DMS 273 treated with DMSO at 0.1 percent for 48 hours (cell line): ENCODE data around the gene ZBED4.
"Not testable (repeated sequence)": the region's sequence is repeated elsewhere in the genome, so short reads cannot be mapped to it uniquely, and the experiment has no call there.

ENCODE experiments used
- DNase-seq: peaks from one replicate; lab custom pipeline; 2025; lab: John Stamatoyannopoulos, UW

The ZBED4 gene, protein sequence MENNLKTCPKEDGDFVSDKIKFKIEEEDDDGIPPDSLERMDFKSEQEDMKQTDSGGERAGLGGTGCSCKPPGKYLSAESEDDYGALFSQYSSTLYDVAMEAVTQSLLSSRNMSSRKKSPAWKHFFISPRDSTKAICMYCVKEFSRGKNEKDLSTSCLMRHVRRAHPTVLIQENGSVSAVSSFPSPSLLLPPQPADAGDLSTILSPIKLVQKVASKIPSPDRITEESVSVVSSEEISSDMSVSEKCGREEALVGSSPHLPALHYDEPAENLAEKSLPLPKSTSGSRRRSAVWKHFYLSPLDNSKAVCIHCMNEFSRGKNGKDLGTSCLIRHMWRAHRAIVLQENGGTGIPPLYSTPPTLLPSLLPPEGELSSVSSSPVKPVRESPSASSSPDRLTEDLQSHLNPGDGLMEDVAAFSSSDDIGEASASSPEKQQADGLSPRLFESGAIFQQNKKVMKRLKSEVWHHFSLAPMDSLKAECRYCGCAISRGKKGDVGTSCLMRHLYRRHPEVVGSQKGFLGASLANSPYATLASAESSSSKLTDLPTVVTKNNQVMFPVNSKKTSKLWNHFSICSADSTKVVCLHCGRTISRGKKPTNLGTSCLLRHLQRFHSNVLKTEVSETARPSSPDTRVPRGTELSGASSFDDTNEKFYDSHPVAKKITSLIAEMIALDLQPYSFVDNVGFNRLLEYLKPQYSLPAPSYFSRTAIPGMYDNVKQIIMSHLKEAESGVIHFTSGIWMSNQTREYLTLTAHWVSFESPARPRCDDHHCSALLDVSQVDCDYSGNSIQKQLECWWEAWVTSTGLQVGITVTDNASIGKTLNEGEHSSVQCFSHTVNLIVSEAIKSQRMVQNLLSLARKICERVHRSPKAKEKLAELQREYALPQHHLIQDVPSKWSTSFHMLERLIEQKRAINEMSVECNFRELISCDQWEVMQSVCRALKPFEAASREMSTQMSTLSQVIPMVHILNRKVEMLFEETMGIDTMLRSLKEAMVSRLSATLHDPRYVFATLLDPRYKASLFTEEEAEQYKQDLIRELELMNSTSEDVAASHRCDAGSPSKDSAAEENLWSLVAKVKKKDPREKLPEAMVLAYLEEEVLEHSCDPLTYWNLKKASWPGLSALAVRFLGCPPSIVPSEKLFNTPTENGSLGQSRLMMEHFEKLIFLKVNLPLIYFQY

DNA sequence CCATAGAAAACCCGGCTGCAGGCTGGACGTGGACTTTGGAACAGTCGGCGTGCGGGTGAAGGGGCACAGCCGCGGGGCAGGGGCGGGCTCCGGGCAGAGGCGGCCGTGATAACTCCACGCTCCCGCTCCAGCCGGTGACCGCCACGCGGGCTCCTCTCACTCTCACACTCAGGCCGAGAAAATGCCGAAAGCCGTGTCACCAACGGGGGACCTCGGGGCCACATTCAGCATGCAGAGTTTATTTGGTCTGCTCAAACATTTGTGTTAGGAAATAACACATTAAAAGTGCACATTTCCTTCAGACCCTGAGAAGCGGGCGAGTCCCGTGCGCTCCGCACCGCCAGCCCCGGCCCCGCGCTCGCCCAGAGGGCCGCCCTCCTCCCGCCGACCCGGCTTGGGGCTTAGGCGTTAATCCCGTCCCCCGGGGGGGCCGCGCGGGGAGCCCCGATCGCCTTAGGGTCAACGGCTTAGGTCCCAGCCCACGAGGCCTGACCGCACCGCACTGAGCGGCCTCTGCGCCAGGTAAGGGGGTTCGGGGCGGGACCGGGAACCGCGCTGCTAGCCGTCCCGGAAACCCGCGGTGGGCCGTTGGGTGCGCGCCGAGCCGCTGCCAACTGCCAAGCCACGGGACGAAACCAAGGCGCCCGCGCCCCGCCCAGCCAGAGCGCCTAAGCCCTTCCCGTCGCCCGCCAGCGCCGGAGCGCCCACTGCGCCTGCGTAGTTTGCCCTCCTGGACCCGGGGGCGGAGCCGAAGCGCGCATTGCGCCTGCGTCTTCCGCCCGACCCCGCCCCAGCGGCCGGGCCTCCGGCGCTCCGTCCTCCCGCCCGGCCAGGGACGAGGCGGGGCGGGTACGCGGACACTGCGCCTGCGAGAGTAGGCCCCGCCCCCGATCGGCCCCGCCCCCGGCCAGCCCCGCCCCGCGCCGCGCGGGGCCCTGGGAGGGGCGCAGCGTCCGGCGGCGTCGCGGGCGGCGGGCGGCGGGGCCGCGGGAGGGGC is at the start of gene ZBED4:
Gene ZBED4 (plus strand): TSS at position 947 of the 997 bp plus-strand sequence. CDS start 29,819 bp downstream, outside the sequence.
- peak; percentile 63 for DNase-seq

DNA sequence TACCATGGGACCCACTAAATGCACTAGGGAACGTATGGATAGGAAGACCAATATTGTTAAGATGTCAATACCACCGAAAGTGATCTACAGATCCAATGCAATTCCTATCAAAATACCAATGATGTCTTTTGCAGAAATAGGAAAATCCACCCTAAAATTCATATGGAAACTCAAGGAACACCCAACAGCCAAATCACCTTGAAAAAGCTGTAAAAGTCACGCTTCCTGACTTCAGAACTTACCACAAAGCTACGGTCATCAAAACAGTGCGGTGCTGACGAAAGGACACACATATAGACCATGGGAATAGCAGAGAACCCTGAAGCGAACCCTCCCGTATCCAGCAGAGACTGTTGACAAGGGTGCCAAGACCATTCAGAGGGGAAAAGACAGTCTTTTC is 46.5 kb upstream of the ZBED4 start:
- no peak for DNase-seq

DNA sequence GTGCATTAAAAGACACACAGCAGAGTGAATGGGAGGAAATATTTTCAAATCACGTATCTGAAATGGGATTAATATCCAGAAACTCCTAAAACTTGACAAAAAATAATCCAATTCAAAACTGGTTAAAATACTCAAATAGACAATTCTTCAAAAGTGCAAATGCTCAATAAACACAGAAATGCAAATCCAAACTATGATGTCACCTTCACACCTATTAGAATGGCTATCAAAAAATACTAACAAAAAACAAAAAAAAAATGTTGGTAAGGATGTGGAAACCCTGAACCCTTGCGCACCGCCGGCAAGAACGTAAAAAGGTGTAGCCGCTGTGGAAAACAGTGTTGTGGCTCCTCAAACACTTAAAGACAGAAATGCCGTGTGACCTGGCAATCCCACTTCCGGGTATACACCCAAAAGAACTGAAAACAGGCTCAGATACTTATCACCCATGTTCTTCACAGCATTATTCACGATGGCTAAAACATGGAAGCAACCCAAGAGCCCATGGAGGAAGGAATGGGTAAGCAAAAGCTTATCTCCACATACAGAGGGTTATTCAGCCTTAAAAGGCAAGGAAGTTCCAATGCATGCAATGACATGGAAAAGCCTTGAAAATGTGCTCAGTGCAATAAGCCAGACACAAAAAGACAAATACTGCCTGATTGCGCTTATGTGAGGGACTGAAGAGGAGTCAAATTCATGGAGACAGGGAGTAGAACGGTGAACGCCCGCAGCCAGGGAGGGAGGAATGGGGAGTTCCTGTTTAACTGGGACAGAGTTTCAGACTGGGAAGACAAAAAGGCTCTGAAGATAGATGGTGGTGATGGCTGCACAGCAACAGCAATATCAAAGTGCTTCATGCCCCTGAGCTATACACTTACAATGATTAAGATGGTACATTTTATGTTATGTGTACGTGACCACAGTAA is 45.6 kb upstream of the ZBED4 start:
- DNase-seq: no peak

DNA sequence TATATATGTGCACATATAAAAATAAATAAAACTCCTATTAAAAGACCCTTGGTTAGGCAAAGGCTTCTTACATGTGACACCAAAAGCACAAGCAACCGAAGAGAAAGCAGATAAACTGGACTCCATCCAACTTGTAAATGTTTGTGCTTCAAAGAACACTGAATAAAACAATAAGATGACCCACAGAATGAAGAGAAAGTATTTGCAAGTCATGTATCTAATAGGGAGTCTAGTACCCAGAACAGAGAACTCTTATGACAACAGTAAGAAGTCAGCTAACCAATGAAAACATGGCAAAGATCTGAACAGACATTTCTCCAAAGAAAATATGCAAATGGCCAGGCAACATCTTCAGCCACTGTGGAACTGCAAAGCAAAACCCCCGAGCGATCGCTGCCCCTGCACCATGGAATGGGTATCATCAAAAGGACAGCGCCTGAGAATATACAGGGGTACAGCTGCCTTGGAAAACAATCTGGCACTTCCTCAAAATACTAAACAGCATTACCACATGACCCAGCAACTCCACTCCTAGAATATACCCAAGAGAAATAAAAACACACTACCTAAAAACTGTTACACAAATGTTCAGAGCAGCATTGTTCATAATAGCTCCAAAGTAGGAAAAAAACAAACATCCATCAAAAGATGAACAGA is 43.2 kb upstream of the ZBED4 start:
- no peak for DNase-seq

DNA sequence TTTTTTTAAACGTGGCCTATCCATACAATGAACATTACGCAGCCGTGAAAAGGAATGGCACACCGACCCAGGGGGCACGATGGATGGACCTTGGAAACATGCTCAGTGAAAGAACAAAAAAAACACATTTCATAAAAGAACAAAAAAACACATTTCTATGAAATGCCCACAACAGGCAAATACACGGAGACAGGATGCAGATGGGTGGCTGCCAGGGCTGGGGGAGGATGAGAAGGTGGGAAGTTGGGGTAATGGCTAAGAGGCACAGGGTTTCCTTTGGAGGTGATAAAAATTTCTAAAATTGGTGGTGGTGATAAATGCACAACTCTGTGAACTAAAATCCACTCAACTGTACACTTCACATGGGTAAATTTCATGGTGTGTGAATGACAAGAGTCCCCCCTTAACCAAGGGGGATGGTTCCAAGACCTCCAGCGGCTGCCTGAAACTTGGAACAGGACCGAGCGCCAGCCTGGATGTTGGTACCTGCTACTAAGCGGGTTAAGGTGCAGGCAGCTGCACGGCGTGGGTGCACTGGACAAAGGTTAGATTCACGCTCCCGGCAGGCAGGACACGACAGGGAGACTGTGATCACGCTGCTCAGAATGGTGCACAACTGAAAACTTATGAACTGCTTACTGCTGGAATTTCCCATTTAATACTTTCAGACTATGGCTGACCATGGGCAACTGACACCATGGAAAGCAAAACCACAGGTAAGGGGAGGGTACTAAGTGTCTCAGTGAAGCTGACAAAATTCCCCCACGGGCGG is 42.4 kb upstream of the ZBED4 start:
- no peak for DNase-seq

DNA sequence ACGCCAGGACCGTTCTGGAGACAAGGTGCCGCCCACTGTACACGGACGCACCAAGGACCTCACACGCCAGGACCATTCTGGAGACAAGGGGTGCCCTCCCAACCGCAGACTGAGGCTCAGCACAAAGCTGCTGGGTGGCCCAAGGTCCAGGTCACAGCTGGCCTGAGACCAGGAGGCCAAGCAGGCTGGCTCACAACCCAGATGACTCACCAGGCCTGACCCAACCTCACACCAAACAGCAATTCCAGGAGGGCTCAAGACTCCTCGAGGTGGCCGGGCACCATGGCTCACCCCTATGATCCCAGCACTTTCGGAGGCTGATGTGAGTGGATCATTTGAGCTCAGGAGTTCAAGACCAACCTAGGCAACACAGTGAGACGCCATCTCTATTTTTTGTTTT is 40.8 kb upstream of the ZBED4 start:
- DNase-seq: no peak

DNA sequence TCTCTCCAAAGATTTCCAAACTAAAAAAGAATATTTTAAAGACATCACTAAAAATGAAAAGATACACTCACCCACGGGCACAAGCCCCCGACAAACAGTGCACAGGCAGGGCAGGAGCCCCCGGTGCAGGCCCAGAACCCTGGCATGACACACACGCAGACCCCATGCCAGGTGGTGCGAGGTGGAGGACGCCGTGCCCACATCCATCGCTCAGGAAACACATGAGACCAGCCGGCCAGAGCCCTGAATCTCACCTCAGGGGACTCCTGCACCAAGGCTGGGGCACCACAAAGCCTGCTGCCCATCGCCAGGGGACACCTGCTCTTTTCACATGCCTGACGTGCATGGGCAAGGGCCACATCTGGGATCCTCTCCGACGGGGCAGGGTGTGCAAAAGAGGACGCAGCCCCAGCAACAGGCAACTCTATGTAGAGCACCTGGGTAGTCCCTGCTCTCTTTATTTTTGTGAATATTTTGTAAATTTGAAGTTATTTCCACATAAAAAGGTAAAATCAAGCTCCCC is 39.4 kb upstream of the ZBED4 start:
- DNase-seq: no peak

DNA sequence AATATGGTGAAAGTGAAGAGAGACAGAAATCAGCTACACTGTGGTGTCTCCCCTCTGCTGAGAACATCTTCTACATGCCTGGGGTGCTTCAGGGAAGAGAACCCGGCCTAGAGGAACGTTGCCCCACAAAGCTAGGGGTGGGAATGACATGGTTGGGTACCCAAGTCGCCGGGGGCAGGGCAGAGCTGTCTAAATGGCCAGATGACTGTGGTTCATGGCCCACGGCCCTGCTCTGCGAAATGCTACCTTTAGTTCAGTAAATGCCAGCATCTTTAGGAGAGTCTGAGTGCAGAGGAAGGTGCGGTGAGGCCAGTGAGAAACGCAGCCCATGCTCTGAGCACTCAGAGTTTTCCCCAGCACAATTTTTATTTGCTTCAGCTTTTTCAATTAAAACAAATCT is 38.8 kb upstream of the ZBED4 start:
- no peak for DNase-seq

DNA sequence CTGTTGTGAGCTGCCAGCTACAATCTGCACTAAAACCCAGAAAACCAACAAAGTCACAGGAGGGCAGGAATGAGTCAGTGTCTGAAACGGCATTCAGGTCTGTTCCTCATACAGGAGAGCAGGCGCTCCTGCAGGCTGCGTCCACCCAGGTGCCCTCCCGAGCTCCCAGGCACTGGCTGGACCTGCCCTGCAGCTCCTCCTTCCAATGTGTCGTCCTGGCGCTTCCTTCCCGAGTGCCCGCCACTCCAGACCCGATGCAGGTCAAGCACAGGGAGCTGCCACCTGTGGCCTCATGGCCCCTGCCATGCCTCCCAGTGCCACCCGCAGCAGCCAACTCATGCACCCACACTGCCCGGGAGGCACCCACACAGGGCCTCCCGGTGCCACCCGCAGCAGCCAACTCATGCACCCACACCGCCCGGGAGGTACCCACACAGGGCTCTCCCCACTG is 38.0 kb upstream of the ZBED4 start:
- no peak for DNase-seq

DNA sequence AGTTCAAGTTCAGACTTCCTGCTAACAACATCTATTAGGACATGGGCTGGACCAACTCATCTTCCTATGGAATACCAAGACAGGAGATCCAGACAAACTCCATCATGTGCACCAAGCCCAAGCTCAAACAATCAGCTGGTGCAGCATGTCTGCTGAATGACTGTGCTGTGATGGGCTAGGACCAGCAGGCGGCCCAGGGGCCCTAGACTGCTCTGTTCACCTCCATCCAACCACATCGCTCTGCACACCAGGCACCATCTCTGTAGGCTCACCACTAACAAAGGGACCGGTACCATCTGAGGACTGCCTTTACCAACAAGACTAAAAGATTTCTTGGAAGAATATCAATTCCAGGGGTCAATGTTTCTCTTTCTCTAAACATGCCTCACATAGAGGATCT is 36.3 kb upstream of the ZBED4 start:
- no peak for DNase-seq

DNA sequence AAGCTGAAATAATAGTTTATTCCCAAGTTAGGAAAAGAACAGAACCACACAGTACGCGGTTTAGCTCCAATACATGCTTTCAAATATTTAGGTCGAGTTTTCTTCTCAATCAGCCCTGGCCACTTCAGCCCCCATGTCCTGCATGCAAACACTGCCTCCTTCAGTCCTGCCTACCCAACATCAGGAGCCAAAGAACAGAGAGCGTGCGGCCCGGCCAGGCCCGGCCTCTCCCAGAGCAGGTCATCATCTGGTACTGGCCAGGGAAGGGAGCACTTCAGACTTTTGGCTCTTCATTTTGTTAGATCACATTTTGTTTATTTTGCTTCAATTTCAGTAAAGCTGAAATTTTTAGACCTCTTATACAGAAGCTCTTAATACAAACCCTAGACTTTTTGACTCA is 32.7 kb upstream of the ZBED4 start:
- no peak for DNase-seq

DNA sequence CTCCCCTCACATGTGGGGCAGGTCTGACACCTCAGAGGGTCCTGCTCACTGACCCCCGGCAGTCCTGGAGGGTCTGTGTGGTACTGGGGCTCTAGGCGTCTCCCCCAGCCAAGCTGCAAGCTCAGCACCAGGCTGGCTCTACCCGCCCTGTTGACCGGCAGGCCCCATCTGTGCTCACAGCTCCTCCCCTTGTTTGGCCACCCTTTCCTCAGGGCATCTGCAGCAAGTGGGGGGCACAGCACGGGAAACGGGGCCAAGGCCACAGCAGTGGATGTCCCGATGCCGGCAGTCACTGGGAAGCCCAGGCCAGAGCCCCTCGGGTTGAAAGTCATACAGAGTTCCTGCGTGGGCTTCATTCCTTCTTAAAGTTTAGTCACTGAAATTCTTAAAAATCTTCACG is 31.9 kb upstream of the ZBED4 start:
- DNase-seq: not testable (repeated sequence)

DNA sequence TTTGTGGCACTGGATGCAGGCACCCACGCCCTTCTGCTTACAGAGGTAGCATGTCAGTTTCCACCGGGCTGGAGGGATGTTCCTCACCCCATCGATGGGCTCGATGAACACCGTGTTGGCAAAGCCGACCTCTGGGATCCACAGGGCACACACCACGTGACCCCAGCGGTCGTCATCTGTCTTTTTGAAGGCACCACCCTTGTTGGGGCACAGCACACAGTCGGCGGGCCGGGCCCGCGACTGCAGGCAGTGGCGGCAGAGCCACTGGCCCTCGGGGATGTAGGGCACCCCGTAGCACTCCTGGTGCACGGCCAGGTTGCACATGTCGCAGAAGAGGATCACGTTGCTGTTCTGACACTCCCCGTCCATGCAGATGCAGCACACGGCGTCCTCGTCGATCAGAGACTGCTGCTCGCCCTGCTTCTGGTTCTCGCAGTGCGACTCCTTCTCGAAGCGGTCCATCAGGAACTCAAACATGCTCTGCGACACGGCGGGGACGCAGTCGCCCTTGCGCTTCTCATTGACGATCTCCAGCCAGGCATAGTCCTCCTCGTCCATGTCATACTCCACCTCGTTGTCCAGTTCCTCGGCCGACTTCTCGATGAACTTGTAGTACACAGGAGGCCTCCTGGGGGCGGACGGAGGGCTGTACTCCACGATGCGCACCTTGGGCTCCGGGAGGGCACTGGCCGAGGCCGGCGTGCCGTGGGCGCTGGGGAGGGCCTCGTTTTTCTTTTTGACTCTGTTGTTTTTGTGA is 30.2 kb upstream of the ZBED4 start:
- no peak for DNase-seq

DNA sequence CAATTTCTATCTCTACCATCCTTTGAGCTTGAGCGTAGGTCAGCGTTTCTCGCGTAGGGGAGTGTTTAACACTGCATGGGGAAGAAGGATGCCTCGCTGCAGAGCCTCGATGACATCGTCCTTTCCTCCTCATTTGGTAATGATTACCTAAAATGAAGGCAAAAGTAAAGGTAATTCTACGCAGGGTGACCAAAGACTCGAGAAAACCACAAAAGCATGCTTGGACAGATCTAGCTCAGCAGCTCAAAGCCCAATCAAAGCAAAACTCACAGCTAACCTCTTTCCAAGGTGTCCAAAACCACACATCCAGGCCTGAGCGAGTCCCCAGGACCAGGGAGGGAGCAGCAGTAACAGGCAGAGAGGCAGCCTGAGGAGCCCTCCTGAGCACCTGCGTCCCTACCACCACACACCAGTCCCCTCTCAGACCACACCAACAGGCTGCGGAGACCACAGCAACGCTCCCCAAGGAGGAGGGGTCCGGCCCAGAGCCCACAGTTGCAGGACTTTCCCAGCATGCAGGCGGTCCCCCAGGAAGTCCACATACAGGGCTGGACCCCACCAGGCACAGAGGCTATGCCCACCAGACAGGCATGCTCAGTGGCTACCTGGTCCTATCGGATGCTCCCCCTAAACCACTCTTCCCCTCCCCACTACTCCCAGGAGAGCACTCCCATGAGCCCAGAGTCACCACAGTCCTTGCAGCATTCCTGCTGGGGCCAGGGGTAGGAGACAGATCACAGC is 29.3 kb upstream of the ZBED4 start:
- no peak for DNase-seq

DNA sequence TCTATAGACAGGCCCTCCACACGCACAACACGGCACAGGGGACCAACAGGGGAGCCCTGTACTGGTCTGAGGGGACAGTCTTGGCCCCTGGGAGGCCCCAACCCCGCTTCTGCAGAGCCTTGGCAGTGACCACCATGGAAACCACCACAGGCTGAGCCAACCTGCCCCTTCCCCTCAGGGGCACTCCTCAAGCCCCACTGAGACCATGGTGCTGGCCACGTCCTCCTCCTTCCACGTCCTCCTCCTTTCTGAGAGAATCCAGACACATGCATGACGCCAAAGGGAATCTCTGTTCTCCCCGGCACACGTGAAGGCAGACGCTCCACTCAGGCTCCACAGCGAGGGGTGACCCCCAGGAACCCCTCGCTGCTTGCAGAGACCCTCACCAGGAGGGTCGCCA is 28.7 kb upstream of the ZBED4 start:
- DNase-seq: no peak

DNA sequence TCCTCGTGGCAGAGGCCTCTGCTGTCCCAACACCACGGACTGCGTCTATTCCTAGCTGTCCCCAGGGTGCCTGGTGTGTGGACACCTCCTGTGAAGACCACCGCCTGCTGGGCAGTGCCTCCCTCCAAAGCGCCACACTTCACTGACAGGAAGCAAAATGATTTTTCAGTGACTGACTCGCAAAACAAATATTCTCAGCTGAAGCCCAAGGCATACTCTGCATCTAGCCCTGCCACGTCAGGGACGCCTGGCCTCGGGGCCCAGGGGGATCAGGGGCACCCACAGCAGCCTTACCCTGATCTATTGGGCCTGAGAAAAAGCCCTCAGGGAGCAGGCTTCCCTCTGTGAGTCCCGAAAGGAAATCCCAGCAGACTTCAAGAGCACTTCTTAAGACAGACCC is 28.2 kb upstream of the ZBED4 start:
- DNase-seq: no peak
